Forelimb muscle (tissue), 1 donor: ENCODE results near the gene CPB1. TPM values are rescaled to one million over a fixed set of nuclear protein-coding genes. Genes with fewer than 3 reads are reported as not detected.

ENCODE experiments used
- DNase-seq: peaks from one replicate; pipeline ENCODE4 v3.0.0-alpha.2; 2013; ENCODE audit warnings: low read depth
- polyA plus RNA-seq: library from polyadenylated mRNA; unstranded; fragments of 120-200 nt; gene quantifications from one replicate; pipeline ENCODE4 v1.2.1, GENCODE V29; 2013; ENCODE audit not compliant: insufficient read length

Gene CPB1
- polyA plus RNA-seq, 1 donor, result 1.4 TPM

DNA sequence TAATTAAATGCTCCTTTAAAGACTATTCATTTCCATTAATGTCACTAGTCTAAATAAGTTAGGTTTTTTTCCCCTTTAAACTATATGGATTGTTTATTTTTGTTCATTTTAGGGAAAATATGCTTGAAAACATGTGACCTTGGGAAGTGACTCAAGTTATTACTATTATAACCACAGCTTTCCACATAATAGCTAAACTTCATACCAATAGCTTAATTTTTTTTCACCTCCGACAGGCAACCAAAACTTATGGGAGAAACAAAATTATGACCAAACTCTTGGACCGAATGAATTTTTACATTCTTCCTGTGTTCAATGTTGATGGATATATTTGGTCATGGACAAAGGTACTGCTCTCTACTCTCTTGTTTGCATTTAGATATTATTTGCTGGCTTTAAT, 53.7 kb downstream of the CPB1 start:
- DNase-seq, result no peak

- DNase-seq, result peak; percentile 39
These were observed 54.7 kb downstream of the CPB1 start for GRCh38 chr3:148882288-148882687.

DNA sequence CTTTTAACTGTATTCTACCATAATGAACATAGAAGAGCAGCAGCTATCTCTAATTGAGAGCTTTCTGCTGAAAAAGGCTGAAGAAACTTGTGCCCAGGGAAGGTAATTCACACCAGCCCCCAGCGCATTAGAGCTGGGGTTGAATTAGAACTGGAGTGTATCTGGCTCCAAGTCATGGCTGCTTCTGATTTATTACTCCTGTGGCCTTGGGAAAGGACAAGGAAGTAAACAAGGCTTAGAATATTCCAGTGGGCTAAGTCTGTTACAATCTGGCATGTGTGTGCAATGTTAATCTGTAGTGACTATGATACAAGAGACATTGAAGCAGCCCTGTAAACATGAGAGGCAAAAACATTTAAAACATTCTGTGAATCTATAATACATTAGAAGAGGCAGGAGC, 55.6 kb downstream of the CPB1 start:
- no peak for DNase-seq

- no peak for DNase-seq
These were observed 56.6 kb downstream of the CPB1 start for GRCh38 chr3:148884261-148884660.

DNA sequence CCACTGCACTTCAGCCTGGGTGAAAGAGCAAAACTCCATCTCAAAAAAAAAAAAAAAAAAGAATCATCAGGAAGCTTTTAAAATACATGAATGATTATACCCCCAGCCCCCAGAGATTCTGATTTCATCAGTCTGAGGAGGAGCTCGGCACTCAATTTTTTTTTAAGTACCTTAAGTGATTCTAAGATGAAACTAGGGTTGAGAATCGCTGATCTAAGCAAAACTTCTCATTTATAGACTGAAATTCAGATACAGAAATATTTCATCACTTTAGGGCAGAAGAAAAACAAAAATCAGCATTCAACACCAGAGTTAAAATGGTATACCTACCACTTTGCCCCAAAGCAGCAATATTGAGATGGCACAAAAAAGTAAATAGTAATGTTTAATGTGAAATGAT, 62.2 kb downstream of the CPB1 start:
- DNase-seq, result no peak

DNA sequence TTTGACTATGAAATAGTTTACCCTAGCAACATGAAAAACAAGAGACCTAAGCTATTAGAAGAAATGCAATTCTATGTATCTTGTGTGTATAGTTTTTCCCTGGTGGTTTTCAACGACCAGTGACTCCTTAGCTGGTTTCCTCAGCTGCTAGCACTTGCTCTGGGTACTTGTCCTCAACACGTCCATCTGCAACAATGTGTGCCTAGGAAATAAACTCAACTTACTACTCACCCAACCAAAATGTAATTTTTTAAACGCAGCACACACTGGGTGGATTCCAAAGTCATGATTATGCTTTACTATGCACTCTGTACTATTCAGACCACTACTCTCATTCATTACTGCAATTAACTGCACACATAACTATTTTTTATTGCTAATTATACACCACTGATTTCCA, 68.5 kb downstream of the CPB1 start:
- DNase-seq, result no peak

DNA sequence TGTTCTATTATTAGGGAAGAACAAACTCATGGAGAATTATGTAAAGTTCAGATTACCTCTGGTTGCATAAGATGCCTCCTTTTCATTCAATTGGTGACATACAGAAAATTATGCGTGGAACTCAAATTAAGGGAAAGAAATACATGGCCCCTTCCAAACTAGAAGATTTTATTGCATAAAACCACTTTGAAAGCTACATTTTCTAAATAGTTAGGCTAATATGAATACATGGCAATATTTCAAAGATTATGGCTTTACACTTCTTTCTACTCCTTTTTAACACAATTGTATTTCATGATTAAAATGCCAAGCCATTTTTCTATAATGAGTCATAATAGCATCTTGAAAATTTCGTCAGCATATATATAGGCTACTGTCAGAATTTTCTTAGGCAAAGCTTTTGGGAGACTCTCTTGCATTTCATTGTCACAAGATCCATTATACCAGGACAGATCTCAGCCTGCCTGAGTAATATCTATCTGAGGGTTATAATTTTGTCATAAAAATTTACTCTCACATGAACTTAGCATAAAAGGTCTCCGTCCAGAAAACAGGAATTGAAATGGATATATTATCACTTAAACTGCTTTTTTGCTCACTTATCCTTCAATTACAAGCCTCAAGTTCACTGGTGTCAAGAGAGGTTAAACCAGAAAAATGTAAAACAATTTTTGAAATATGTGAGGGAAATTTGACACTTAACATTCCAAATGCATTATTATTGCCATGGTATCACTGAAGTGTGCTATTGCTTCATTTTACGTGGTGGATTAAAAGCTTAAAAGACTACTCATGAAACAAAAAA, 74.6 kb downstream of the CPB1 start:
- no peak for DNase-seq

GRCh38 chr3:148903022-148903442, 75.4 kb downstream of the CPB1 start:
- DNase-seq, result no peak

GRCh38 chr3:148903941-148904340, 76.3 kb downstream of the CPB1 start:
- DNase-seq, result no peak

- DNase-seq, result no peak
These were observed 79.1 kb downstream of the CPB1 start for GRCh38 chr3:148906667-148907066.

Other genes with a start within 250 kb of the CPB1 start
- 26.2 TPM for gene AGTR1, start 129.9 kb upstream of the CPB1 start, polyA plus RNA-seq
- 1.3 TPM for gene CPA3, start 37.5 kb downstream of the CPB1 start, polyA plus RNA-seq
- gene GYG1, start 163.7 kb downstream of the CPB1 start, polyA plus RNA-seq, result 85.5 TPM